HFF-Myc (cell line): ENCODE results near the gene FCHSD1.

Source experiments
- DNase-seq: peaks from one replicate; pipeline ENCODE4 v3.0.0-alpha.2; 2011; ENCODE audit warnings: low read depth; ENCODE audit errors: extremely low read depth
- H3K4me3 ChIP-seq: replicated peaks from 2 replicates; pipeline ENCODE4 v1.5.1; 2011; ENCODE audit warnings: low read depth, mild to moderate bottlenecking, control low read depth, low read length
- TF ChIP-seq, protein P1 (sequence below): IDR thresholded peaks from 2 replicates; pipeline ENCODE4 v1.5.1; 2012; ENCODE audit warnings: mild to moderate bottlenecking, low read depth, low read length, control low read depth; ENCODE audit errors: missing control alignments

Gene FCHSD1

GRCh38 chr5:141603923-141604717 is 47.1 kb downstream of the FCHSD1 start:
- TF ChIP-seq, protein P1, sequence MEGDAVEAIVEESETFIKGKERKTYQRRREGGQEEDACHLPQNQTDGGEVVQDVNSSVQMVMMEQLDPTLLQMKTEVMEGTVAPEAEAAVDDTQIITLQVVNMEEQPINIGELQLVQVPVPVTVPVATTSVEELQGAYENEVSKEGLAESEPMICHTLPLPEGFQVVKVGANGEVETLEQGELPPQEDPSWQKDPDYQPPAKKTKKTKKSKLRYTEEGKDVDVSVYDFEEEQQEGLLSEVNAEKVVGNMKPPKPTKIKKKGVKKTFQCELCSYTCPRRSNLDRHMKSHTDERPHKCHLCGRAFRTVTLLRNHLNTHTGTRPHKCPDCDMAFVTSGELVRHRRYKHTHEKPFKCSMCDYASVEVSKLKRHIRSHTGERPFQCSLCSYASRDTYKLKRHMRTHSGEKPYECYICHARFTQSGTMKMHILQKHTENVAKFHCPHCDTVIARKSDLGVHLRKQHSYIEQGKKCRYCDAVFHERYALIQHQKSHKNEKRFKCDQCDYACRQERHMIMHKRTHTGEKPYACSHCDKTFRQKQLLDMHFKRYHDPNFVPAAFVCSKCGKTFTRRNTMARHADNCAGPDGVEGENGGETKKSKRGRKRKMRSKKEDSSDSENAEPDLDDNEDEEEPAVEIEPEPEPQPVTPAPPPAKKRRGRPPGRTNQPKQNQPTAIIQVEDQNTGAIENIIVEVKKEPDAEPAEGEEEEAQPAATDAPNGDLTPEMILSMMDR = no peak
- peak; percentile 87 for DNase-seq
- H3K4me3 ChIP-seq = no peak overlapping the region

DNA sequence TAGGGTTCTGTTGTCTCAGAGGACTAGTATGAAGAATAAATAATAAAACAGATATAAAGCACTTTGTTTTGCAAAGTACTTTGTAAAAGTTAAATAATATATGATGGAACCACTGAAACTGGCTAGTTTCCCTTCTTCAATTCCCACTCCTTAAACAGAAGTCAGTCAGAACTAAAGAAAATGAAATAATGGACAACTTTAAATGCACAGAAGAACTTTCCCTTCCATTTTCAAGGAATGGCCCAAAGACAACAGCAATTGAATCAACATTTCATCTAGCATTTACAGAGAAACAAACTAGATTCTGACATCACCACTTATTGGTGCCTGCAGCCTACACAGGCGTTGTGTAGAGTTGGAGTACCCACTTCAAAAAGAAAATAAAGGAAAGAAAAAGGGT is 48.6 kb downstream of the FCHSD1 start:
- H3K4me3 ChIP-seq = no peak overlapping the region
- DNase-seq = no peak
- TF ChIP-seq, protein P1 = no peak

DNA sequence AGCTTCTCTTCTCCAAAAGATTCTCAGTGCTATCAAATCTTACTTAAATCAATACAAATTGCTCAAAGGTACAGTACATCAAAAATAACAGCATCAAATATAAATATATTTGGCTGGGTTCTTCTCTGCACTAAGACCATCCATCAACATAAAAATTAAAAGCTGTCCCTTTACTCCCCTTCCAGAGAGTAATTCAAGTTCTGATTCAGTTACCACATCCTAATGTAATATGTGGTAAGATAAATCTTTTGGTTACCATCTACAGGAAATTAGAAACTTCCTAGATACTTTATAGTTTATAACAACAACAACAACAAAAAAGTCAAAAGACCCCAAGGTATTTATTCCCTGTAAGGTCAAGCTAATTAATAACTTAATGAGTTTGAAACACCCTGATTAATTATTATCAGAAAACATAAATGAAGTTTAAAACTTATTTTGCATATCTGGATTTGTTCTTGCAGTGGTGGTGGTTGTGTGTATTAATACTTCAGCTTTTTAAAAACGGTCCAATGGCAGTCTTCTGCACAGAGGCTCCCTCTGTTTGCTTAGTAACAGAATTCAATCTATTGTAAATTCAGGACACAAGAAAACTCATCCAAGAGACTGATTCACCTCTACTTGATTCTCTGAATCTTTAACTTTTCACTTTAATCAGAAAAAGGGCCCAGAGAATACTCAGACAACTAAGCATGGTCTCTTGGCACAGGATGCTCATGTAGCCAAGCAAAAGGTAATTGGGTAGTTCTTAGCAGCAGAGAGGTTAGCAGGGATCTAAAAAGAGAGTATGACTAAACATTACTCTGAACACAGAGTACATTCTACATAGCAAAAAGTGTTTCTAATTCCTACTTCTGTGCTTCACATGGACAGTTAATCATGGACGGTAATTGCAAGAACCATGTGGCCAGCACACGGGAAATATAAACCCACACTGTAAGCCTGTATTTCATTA is 52.5 kb downstream of the FCHSD1 start:
- no peak for DNase-seq
- H3K4me3 ChIP-seq = no peak overlapping the region
- TF ChIP-seq, protein P1 = no peak

DNA sequence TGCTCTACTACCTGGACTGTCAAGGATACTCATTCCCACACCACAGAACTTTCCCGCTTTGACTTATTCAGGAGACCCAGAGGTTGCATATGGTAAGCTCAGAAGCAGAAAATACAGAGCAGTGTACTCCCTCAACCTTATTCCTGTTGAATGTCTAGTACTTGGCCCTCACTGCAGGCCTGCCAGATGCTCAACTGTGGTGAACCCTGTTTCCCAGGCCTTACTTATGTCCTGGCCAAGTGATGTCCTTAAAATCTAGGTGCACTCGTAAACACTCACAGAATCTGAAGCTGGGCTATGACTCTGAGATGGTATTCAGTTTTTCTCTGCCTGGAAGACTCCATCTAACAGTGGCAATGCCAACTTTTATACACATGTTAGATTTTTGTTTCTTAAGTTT is 53.4 kb downstream of the FCHSD1 start:
- H3K4me3 ChIP-seq = no peak overlapping the region
- TF ChIP-seq, protein P1 = no peak
- DNase-seq = no peak

GRCh38 chr5:141597394-141597793 is 53.8 kb downstream of the FCHSD1 start:
- DNase-seq = no peak
- H3K4me3 ChIP-seq = no peak overlapping the region
- TF ChIP-seq, protein P1 = no peak

DNA sequence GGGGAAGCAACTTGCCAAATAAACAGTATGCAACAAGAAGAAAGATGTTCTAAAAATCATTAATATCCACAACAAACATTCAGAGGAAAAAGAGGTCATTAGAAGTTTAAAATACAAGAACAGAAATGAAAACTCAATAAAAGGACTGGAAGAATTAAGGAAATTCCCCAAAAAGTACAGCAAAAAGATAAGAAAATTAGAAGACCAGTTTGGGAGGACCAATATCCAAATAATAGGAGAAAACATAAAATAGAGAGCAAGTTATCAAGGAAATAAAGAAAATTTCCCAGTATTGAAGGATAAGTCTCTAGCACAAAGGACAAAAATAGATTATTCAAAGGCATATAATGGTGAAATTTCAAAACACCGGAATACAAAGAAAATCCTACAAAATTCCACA is 54.4 kb downstream of the FCHSD1 start:
- DNase-seq = no peak
- TF ChIP-seq, protein P1 = no peak
- H3K4me3 ChIP-seq = no peak overlapping the region
